ENCODE measurements around the gene MAMDC2. TPM values are rescaled to one million over a fixed set of nuclear protein-coding genes. Genes with fewer than 3 reads are reported as not detected.

MAMDC2 gene
- total RNA-seq, 1 experiment from 2014 or later: 4.6 TPM

DNA sequence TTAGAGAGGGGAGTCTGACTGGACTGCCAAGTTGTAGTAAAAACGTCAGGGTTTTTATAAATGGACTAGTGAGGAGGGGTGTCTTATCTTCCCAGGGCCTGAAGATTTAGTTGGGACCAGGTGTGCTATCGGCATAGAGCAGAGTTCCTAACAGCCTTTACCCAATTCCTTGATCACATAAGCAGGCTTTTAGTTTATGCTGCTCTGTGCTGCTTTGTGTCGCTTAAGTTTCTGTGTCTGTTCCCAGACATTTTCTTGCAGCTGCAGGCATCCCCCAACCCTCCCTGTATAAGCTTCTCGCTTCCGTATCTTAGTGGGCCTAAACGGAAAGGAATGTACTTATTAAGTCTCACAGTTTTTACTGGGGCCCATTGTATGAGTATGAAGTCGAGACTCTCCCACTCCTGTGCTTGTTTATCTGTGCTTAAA, 212.5 kb downstream of the MAMDC2 start:
- H4K8ac ChIP-seq (replicated peaks; ENCODE audit: insufficient read length, low read depth, low read length): no peak overlapping the region
- no peak overlapping the region for H2BK120ac ChIP-seq (ENCODE audit: low read depth, low read length, poor library complexity, severe bottlenecking)
- H3K27me3 ChIP-seq (ENCODE audit: insufficient read depth, low read length): no peaks in the 10 kb centered on the region
- no peak overlapping the region for H3K23ac ChIP-seq (ENCODE audit: insufficient read length, low read depth, low read length)
- H3K4me2 ChIP-seq (ENCODE audit: insufficient read depth, insufficient read length, low read length): no peak overlapping the region
- no peak overlapping the region for H3K27ac ChIP-seq (ENCODE audit: insufficient read length, low read depth, low read length)
- no peak overlapping the region for H2BK12ac ChIP-seq (ENCODE audit: insufficient read length, low read depth, low read length)
- H3T11ph ChIP-seq (ENCODE audit: low read length): no peak overlapping the region
- DNase-seq: no peak
- peaks cover 2 to 7% (median 5%) of the 10 kb centered on the region in 3 experiments for H3K36me3 Mint-ChIP-seq (ENCODE audit: insufficient read depth in 1 of 3, low read depth in 3 of 3)
- H4K91ac ChIP-seq (ENCODE audit: insufficient read length, low read depth, low read length): no peak overlapping the region
- no peaks in the 10 kb centered on the region for H3K4me1 ChIP-seq (ENCODE audit: insufficient read depth, low read length)
- TF ChIP-seq, protein P1, sequence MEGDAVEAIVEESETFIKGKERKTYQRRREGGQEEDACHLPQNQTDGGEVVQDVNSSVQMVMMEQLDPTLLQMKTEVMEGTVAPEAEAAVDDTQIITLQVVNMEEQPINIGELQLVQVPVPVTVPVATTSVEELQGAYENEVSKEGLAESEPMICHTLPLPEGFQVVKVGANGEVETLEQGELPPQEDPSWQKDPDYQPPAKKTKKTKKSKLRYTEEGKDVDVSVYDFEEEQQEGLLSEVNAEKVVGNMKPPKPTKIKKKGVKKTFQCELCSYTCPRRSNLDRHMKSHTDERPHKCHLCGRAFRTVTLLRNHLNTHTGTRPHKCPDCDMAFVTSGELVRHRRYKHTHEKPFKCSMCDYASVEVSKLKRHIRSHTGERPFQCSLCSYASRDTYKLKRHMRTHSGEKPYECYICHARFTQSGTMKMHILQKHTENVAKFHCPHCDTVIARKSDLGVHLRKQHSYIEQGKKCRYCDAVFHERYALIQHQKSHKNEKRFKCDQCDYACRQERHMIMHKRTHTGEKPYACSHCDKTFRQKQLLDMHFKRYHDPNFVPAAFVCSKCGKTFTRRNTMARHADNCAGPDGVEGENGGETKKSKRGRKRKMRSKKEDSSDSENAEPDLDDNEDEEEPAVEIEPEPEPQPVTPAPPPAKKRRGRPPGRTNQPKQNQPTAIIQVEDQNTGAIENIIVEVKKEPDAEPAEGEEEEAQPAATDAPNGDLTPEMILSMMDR (conservative IDR thresholded peaks at IDR 0.05): no peak
- H3K9me3 ChIP-seq (ENCODE audit: control insufficient read depth, low read depth, low read length): no peaks in the 10 kb centered on the region
- no peak overlapping the region for H3K14ac ChIP-seq (ENCODE audit: insufficient read depth, low read length)
- no peak overlapping the region for H3K9ac ChIP-seq (ENCODE audit: extremely low read depth, insufficient read length, low read length)
- no peak overlapping the region for H3K27ac Mint-ChIP-seq
- H3K23me2 ChIP-seq (ENCODE audit: insufficient read length, low read depth, low read length, poor library complexity, severe bottlenecking): peaks cover 4% of the 10 kb centered on the region
- no peaks in the 10 kb centered on the region for H4K20me1 ChIP-seq (ENCODE audit: control insufficient read depth, insufficient read depth, insufficient read length)
- H3K27me3 Mint-ChIP-seq (ENCODE audit: low read depth): peaks cover 2% of the 10 kb centered on the region; the same call in 1 of the 2 replicates
- no peak overlapping the region for H3K4ac ChIP-seq (ENCODE audit: low read depth, low read length)
- H3K18ac ChIP-seq (ENCODE audit: insufficient read length, low read depth, low read length): no peak overlapping the region
- H3K4me3 Mint-ChIP-seq: no peak overlapping the region
- no peaks in the 10 kb centered on the region for H3K9me3 Mint-ChIP-seq
- H2BK20ac ChIP-seq (ENCODE audit: low read depth, low read length, poor library complexity, severe bottlenecking): no peak overlapping the region
- no peak overlapping the region for H2BK5ac ChIP-seq (ENCODE audit: insufficient read length, low read length)
- H2AK5ac ChIP-seq (ENCODE audit: insufficient read length, low read length): no peak overlapping the region
- peaks cover 26 to 27% of the 10 kb centered on the region in 2 experiments for H3K4me1 Mint-ChIP-seq
- H2BK15ac ChIP-seq (ENCODE audit: low read depth, low read length): no peak overlapping the region
- H3K79me2 ChIP-seq (ENCODE audit: insufficient read depth, low read length): peaks cover 11% of the 10 kb centered on the region; the same call in 1 of the 2 replicates
- no CpG with 5 or more reads among the region's 7 CpGs for WGBS (ENCODE audit: extremely low coverage, insufficient read length, low lambda C conversion rate)
- peaks cover 9% of the 10 kb centered on the region for H3K79me1 ChIP-seq (ENCODE audit: insufficient read depth, low read depth, low read length, poor library complexity, severe bottlenecking)
- H3K56ac ChIP-seq (ENCODE audit: insufficient read length, low read depth, low read length): no peak overlapping the region
- H2AFZ ChIP-seq (ENCODE audit: low read length): no peak overlapping the region
- no peak overlapping the region for H4K5ac ChIP-seq (ENCODE audit: insufficient read length, low read depth, low read length)
